ENCODE data around the gene COLEC11.

DNA sequence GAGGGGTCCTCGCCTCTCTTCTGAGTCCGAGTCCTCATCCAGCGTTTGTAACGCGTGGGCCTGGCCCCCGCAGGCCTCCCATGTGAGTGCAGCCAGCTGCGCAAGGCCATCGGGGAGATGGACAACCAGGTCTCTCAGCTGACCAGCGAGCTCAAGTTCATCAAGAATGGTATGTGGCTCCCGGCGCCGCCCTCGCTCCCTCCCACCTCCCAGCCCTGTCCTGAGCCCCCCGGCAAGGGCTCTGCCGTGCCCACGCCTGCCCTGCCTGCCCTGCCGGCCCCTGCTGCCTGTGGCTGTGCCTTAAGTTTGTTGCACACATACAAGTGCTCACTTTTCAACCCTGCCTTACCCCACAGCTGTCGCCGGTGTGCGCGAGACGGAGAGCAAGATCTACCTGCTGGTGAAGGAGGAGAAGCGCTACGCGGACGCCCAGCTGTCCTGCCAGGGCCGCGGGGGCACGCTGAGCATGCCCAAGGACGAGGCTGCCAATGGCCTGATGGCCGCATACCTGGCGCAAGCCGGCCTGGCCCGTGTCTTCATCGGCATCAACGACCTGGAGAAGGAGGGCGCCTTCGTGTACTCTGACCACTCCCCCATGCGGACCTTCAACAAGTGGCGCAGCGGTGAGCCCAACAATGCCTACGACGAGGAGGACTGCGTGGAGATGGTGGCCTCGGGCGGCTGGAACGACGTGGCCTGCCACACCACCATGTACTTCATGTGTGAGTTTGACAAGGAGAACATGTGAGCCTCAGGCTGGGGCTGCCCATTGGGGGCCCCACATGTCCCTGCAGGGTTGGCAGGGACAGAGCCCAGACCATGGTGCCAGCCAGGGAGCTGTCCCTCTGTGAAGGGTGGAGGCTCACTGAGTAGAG lies 48.7 kb downstream of the COLEC11 start:
- TF ChIP-seq, protein P1, sequence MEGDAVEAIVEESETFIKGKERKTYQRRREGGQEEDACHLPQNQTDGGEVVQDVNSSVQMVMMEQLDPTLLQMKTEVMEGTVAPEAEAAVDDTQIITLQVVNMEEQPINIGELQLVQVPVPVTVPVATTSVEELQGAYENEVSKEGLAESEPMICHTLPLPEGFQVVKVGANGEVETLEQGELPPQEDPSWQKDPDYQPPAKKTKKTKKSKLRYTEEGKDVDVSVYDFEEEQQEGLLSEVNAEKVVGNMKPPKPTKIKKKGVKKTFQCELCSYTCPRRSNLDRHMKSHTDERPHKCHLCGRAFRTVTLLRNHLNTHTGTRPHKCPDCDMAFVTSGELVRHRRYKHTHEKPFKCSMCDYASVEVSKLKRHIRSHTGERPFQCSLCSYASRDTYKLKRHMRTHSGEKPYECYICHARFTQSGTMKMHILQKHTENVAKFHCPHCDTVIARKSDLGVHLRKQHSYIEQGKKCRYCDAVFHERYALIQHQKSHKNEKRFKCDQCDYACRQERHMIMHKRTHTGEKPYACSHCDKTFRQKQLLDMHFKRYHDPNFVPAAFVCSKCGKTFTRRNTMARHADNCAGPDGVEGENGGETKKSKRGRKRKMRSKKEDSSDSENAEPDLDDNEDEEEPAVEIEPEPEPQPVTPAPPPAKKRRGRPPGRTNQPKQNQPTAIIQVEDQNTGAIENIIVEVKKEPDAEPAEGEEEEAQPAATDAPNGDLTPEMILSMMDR (IDR thresholded peaks at IDR 0.05; ENCODE audit: borderline replicate concordance, extremely low read depth, low read length, poor library complexity, severe bottlenecking) = no peak
- no peak for TF ChIP-seq EZH2 (IDR thresholded peaks at IDR 0.05; ENCODE audit: borderline replicate concordance, low read depth, low read length, severe bottlenecking)

Data from DND-41 (cell line).